GM12878 (cell line): Measurements from ENCODE around the gene S100A11. TPM values are rescaled to one million over a fixed set of nuclear protein-coding genes. Genes with fewer than 3 reads are reported as not detected.

Source experiments
- ATAC-seq: fragments of 200-7000 bp; cut with Tn5 transposase; 3 replicates; pipeline ENCODE4 v1.9.1; 2020; ENCODE audit warnings: mild to moderate bottlenecking, moderate library complexity
- BruUV-seq: library from RNA; stranded (reverse); fragments of 400-500 nt; replicated peaks from 2 replicates; lab custom pipeline; 2021; lab: Mats Ljungman, UMichigan
- CTCF ChIA-PET: fragments of 300-600 bp; sonication (Branson Sonifier 250); formaldehyde crosslinking; extraction: SDS; loops from one replicate; lab custom pipeline; 2021; ENCODE audit warnings: inconsistent platforms; lab: Yijun Ruan, JAX
- POLR2A ChIA-PET: fragments of 350-600 bp; formaldehyde crosslinking; extraction: SDS; loops from one replicate; lab custom pipeline; 2021; ENCODE audit warnings: inconsistent platforms; lab: Charles Lee
- RAD21 ChIA-PET: fragments of 300-600 bp; sonication (Branson Sonifier 250); formaldehyde crosslinking; loops from one replicate; lab custom pipeline; 2023; ENCODE audit warnings: antibody characterized with exemption; ENCODE audit not compliant: unreplicated experiment; lab: Charles Lee
- SMC1A ChIA-PET: fragments of 300-600 bp; sonication (Branson Sonifier 250); formaldehyde crosslinking; loops from one replicate; lab custom pipeline; 2023; ENCODE audit not compliant: unreplicated experiment, uncharacterized antibody; lab: Charles Lee
- DNase-seq: peaks from one replicate; pipeline ENCODE4 v3.0.0-alpha.2; 2011; ENCODE audit warnings: low read depth, low spot score
- FAIRE-seq: peaks from 3 replicates; lab custom pipeline; 2011; peaks lifted over from hg19 to GRCh38; lab: Jason Lieb, UNC
- H2AFZ ChIP-seq: 2 replicates; pipeline ENCODE4 v1.6.0; 2011; ENCODE audit warnings: low read depth, low read length, control low read depth; ENCODE audit not compliant: control insufficient read depth
- H3K27ac ChIP-seq: 2 replicates; pipeline ENCODE4 v1.5.1; 2011; ENCODE audit warnings: control low read depth; ENCODE audit not compliant: control insufficient read depth, insufficient read depth
- H3K27me3 ChIP-seq, 2 experiments: replicated peaks in 1 of 2; 2 replicates each; pipeline versions ENCODE4 v1.6.0 to v1.6.1; 2011; ENCODE audit warnings: low read length in 1 of 2; ENCODE audit not compliant: control insufficient read depth in 2 of 2, insufficient read depth in 2 of 2
- H3K36me3 ChIP-seq, 2 experiments: 2 replicates each; pipeline ENCODE4 v1.5.1; 2011; ENCODE audit warnings: low read length in 1 of 2; ENCODE audit not compliant: control insufficient read depth in 2 of 2, insufficient read depth in 2 of 2
- H3K4me1 ChIP-seq: 2 replicates; pipeline ENCODE4 v1.6.1; 2011; ENCODE audit warnings: mild to moderate bottlenecking, low read length, moderate library complexity, mixed read lengths; ENCODE audit not compliant: control insufficient read depth, insufficient read depth
- H3K4me2 ChIP-seq: 2 replicates; pipeline ENCODE4 v1.6.0; 2011; ENCODE audit warnings: control low read depth; ENCODE audit not compliant: control insufficient read depth, insufficient read depth
- H3K4me3 ChIP-seq: fragments of 200-600 bp; sonication (generic); 2 replicates; pipeline ENCODE4 v1.5.1; 2016
- H3K79me2 ChIP-seq: 2 replicates; pipeline ENCODE4 v1.6.0; 2011; ENCODE audit warnings: low read length; ENCODE audit not compliant: control insufficient read depth, insufficient read depth
- H3K9ac ChIP-seq: 2 replicates; pipeline ENCODE4 v1.8.0; 2011; ENCODE audit warnings: low read length, control low read depth, mixed read lengths; ENCODE audit not compliant: control insufficient read depth, insufficient read depth
- H3K9me3 ChIP-seq: replicated peaks from 3 replicates; pipeline ENCODE4 v1.5.1; 2011; ENCODE audit warnings: mild to moderate bottlenecking, low read length; ENCODE audit not compliant: control insufficient read depth, insufficient read depth
- H4K20me1 ChIP-seq: 2 replicates; pipeline ENCODE4 v1.6.0; 2011; ENCODE audit not compliant: control insufficient read depth, insufficient read depth
- BHLHE40 ChIP-seq, 2 experiments: fragments of 450-650 bp in 1 of 2; IDR thresholded peaks; 2 replicates each; pipeline ENCODE4 v1.6.1; 2011 to 2017; ENCODE audit warnings: low read depth in 2 of 2, borderline replicate concordance in 1 of 2, improper control_type of control experiment in 1 of 2, low read length in 1 of 2, mild to moderate bottlenecking in 1 of 2
- CBFB ChIP-seq: IDR thresholded peaks from 2 replicates; pipeline ENCODE4 v1.6.1; 2016; ENCODE audit warnings: antibody characterized with exemption, low read depth
- E2F8 ChIP-seq: fragments of 450-650 bp; IDR thresholded peaks from 2 replicates; pipeline ENCODE4 v1.6.1; 2018; ENCODE audit warnings: mild to moderate bottlenecking, low read depth, moderate library complexity; ENCODE audit not compliant: partially characterized antibody
- EGR1 ChIP-seq, 2 experiments: IDR thresholded peaks; 1 replicate in 1 of 2; 2 replicates in 1 of 2; pipeline ENCODE4 v1.6.1; 2011 to 2012; ENCODE audit warnings: low read depth in 2 of 2, low read length in 2 of 2, borderline replicate concordance in 1 of 2, mild to moderate bottlenecking in 1 of 2, moderate library complexity in 1 of 2
- MEF2A ChIP-seq: IDR thresholded peaks from 2 replicates; pipeline ENCODE4 v1.6.1; 2011; ENCODE audit warnings: low read depth, mild to moderate bottlenecking, low read length, moderate library complexity; ENCODE audit not compliant: insufficient read depth
- NFYB ChIP-seq: IDR thresholded peaks from 2 replicates; pipeline ENCODE4 v1.6.1; 2011; ENCODE audit warnings: low read depth, mild to moderate bottlenecking, low read length, improper control_type of control experiment, moderate library complexity; ENCODE audit not compliant: insufficient read depth
- NR2C1 ChIP-seq: fragments of 450-650 bp; IDR thresholded peaks from 2 replicates; pipeline ENCODE4 v1.6.1; 2017; ENCODE audit warnings: antibody characterized with exemption, mild to moderate bottlenecking, moderate library complexity
- PKNOX1 ChIP-seq: fragments of 450-650 bp; IDR thresholded peaks from 2 replicates; pipeline ENCODE4 v1.6.1; 2016; ENCODE audit warnings: mild to moderate bottlenecking
- POLR2A ChIP-seq: IDR thresholded peaks from 2 replicates; pipeline ENCODE4 v1.6.1; 2011; ENCODE audit warnings: low read depth, mild to moderate bottlenecking, low read length
- POLR2AphosphoS2 ChIP-seq: IDR thresholded peaks from 2 replicates; pipeline ENCODE4 v1.6.1; 2011; ENCODE audit warnings: low read depth, mild to moderate bottlenecking, low read length, improper control_type of control experiment, moderate library complexity
- RAD21 ChIP-seq: IDR thresholded peaks from 2 replicates; pipeline ENCODE4 v1.6.1; 2011; ENCODE audit warnings: mild to moderate bottlenecking, low read depth, low read length, moderate library complexity; ENCODE audit not compliant: insufficient read depth
- SMAD5 ChIP-seq: IDR thresholded peaks from 2 replicates; pipeline ENCODE4 v1.6.1; 2016; ENCODE audit warnings: antibody characterized with exemption, low read depth
- TAF1 ChIP-seq: IDR thresholded peaks from 2 replicates; pipeline ENCODE4 v1.6.1; 2011; ENCODE audit warnings: mild to moderate bottlenecking, low read depth, low read length, borderline replicate concordance
- ZNF207 ChIP-seq: fragments of 450-650 bp; IDR thresholded peaks from 2 replicates; pipeline ENCODE4 v1.6.1; 2014; ENCODE audit warnings: antibody characterized with exemption, mild to moderate bottlenecking, borderline replicate concordance
- ZNF622 ChIP-seq: fragments of 450-650 bp; IDR thresholded peaks from 2 replicates; pipeline ENCODE4 v1.6.1; 2017; ENCODE audit warnings: mild to moderate bottlenecking, inconsistent platforms
- WGBS: methylation state at CpG from one replicate; pipeline ENCODE4 v1.1.6; 2016; ENCODE audit warnings: low lambda C conversion rate; ENCODE audit not compliant: insufficient replicate concordance, insufficient coverage; ENCODE audit errors: missing lambda C conversion rate; 5-methylcytosine and 5-hydroxymethylcytosine counted together
- in situ Hi-C: fragments of 300-500 bp; cut with MboI; formaldehyde crosslinking; loops from 9 replicates; pipeline ENCODE4 v1.14.3; 2018; ENCODE audit warnings: mixed read lengths
- intact Hi-C: fragments of 100-400 bp; cut with micrococcal nuclease; formaldehyde crosslinking; loops from one replicate; pipeline ENCODE4 v1.14.2; 2022; ENCODE audit not compliant: unreplicated experiment
- polyA plus RNA-seq, 11 experiments: library from polyadenylated mRNA; depleted of rRNA in 4 of 11; unstranded in 6 of 11; stranded (reverse) in 5 of 11; fragments of >200 nt; fragmentation: Nextera tagmentation in 4 of 11; fragmentation: Illumina TruSeq in 1 of 11; extraction: Ambion mirVana in 4 of 11; extraction: Trizol in 1 of 11; gene quantifications; 1 replicate in 1 of 11; 2 replicates in 10 of 11; pipeline versions ENCODE4 v1.2.1 to v1.2.3, GENCODE V29; 2011 to 2016; ENCODE audit warnings: inconsistent platforms in 2 of 11, missing spikeins in 2 of 11, low read depth in 1 of 11
- total RNA-seq, 4 experiments: library from RNA; depleted of rRNA in 3 of 4; stranded (reverse); fragments of >200 nt in 3 of 4; fragmentation: Illumina TruSeq in 1 of 4; extraction: Trizol in 1 of 4; gene quantifications; 2 replicates each; pipeline versions ENCODE4 v1.2.1 to v1.2.3, GENCODE V29; 2013 to 2021

The S100A11 gene
- total and polyA plus RNA-seq, 10 of the 15 experiments (the other 5 are each of a cell fraction or from before 2014, with no cell fraction given), result 9.0 to 134 (median 62.7) TPM

DNA sequence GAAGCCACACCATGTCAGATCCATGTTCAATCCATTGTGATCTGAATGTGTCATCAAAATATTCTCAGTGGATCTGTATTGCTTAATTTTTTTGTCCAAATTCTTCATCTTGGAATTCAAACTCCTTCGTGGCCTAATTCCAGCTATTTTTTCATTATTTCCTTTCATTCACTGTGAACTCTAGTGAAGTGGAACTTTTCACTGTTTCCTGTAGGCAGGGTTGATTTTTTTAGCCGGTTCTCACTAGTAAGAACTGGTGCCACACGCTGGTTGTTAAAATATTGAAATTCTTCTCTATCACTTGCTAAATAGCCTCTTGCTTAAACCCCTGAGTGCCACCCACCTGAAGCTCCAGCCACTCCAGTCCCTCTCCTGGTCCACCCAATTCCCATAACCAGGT, 7.6 kb upstream of the S100A11 start:
- in situ Hi-C loops, result no loop called here
- H3K4me2 ChIP-seq, result no peak overlapping the region
- ChIA-PET SMC1A (no interaction called here), CTCF (interaction anchor here (0.9 to 5.3 kb wide), 2 partner anchors 9 to 481 kb away, joined by 3 to 40 read pairs; partner anchors contain the start of gene S100A11), POLR2A (no interaction called here), RAD21 (no interaction called here)
- DNase-seq, result no peak
- no peak overlapping the region for H2AFZ ChIP-seq
- no TSS peak for BruUV-seq
- no peaks in the 10 kb centered on the region for H3K36me3 ChIP-seq
- TF ChIP-seq POLR2AphosphoS2 (no peak), MEF2A (no peak), POLR2A (no peak)
- no peak for FAIRE-seq
- no peaks in the 10 kb centered on the region for H4K20me1 ChIP-seq
- peaks cover 0 to 3% of the 10 kb centered on the region in 2 experiments; a peak in 1 of 4 replicates for H3K27me3 ChIP-seq
- ATAC-seq, result no peak
- intact Hi-C loops, result no loop called here
- 0% methylated on average over 3 of the region's 3 CpGs for WGBS
- H3K9ac ChIP-seq, result no peak overlapping the region
- no peaks in the 10 kb centered on the region for H3K79me2 ChIP-seq
- H3K9me3 ChIP-seq, result no peaks in the 10 kb centered on the region; the same call in 2 of the 3 replicates
- peaks cover 15% of the 10 kb centered on the region for H3K4me1 ChIP-seq
- no peak overlapping the region for H3K27ac ChIP-seq
- no peak overlapping the region for H3K4me3 ChIP-seq

- POLR2A ChIA-PET, result no interaction called here
- no peak for FAIRE-seq
- TF ChIP-seq TAF1, result no peak
- TF ChIP-seq ZNF622, result no peak
- TF ChIP-seq RAD21, result no peak
- no peak for TF ChIP-seq EGR1 (IDR thresholded peaks at IDR 0.05; ENCODE audit: borderline replicate concordance in 1 of 2, low read depth in 2 of 2, low read length in 2 of 2)
- TF ChIP-seq CBFB, result no peak
- TF ChIP-seq ZNF207, result no peak
- TF ChIP-seq SMAD5, result no peak
- no peak for TF ChIP-seq E2F8
- TF ChIP-seq NR2C1, result no peak
- TF ChIP-seq PKNOX1, result no peak
- no peak for TF ChIP-seq NFYB
- no peak for TF ChIP-seq BHLHE40 (IDR thresholded peaks at IDR 0.05; ENCODE audit: borderline replicate concordance in 1 of 2, low read depth in 2 of 2, low read length in 1 of 2)
Measured at GRCh38 chr1:152043870-152044269, 7.1 kb upstream of the S100A11 start.

More at GRCh38 chr1:152043870-152044269, 7.1 kb upstream of the S100A11 start:
- Histone ChIP-seq H3K4me1 (peaks cover 15% of the 10 kb centered on the region), H3K9me3 (no peaks in the 10 kb centered on the region; the same call in 2 of the 3 replicates), H3K79me2 (no peaks in the 10 kb centered on the region), H2AFZ (no peak overlapping the region), H3K36me3 (no peaks in the 10 kb centered on the region), H3K27ac (no peak overlapping the region), H3K4me3 (no peak overlapping the region), H3K27me3 (peaks cover 0 to 3% of the 10 kb centered on the region in 2 experiments; a peak in 1 of 4 replicates), H4K20me1 (no peaks in the 10 kb centered on the region), H3K9ac (no peak overlapping the region), H3K4me2 (no peak overlapping the region)
- SMC1A ChIA-PET, result no interaction called here
- DNase-seq (no peak), ATAC-seq (no peak)
- CTCF ChIA-PET, result interaction anchor here (0.9 to 5.3 kb wide), 3 partner anchors 8 to 482 kb away, joined by 3 to 40 read pairs (median 3); partner anchors contain the start of gene S100A11
- RAD21 ChIA-PET, result no interaction called here
- in situ Hi-C loops (no loop called here), intact Hi-C loops (no loop called here)
- WGBS, result 86% methylated on average over 5 of the region's 5 CpGs
- no TSS peak for BruUV-seq
